KBM-7 (cell line): ENCODE measurements around the gene PAM.

Experiments used
- DNase-seq: peaks from one replicate; pipeline ENCODE4 v3.0.0-alpha.2; 2015
- in situ Hi-C: fragments of 300-500 bp; cut with MboI; formaldehyde crosslinking; loops from 2 replicates; pipeline ENCODE4 v1.14.3; 2020; ENCODE audit warnings: low sequenced_read_pairs, low pct_unique_long_range_greater_than_20kb, mixed read lengths

The PAM gene

GRCh38 chr5:102916109-102916508 is 161.0 kb downstream of the PAM start:
- DNase-seq: no peak
- in situ Hi-C loops: no loop called here

- no peak for DNase-seq
- in situ Hi-C loops: no loop called here
These were observed 164.0 kb downstream of the PAM start for GRCh38 chr5:102918986-102919610.

GRCh38 chr5:102920762-102921161 is 165.7 kb downstream of the PAM start:
- DNase-seq: no peak
- in situ Hi-C loops: no loop called here

DNA sequence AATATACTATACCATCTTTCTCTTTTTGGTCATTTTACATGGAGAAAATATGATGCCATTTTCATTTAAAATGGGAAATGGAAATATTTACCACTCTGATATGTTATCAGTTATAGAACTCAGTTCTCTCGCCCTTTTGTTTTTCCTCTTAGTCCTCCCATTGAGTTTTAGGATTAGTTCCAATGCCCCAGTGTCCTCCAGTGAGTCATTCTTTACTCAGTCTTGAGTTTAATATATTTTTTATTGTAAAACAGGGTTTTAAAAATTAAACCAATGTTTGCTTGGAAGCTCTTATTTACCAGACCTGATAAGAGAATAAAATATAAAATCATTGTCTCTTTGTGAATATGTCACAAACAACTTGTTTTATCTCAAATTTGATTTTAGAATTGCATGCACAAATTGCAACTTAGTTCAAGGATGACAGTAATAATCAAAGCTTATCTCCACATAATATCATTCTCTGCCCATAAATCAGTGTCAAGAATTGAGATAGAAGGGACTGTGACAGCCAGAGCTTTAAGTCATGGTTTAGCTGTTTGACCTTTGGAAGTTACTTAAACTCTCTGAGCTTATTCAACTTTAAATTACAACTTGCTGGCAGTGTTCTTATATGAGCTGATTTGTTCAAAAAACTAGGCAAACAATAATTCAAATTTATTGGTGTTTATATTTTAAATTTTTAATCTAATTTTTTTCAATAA is 166.4 kb downstream of the PAM start:
- DNase-seq: no peak

DNA sequence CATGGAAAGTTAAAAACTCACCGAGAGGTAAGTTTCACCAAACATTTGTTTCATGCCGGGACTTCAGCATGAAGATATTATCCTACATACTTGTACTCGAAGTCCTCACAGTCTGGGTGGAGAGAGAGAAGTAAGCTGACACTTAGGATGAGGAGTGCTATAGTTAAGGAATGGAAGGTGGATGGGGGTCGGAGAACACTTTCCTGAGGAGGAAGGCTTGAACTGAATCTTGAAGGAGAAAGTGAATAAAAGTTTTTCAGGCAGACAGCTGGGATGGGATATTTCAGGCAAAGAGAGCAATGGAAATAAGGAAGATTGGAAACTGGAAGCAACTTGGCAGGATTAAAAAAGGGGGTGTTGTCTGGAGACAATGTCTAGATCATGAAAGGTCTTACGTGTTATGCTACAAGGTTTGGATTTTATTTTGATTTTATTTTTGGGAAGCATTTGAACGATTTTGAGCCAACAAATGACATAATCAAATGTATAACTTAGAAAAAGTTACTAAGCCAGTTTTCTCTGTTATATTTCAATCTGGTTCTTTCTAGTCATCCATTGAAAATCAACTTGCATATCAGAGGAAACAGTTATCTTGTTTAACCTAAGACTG is 167.1 kb downstream of the PAM start:
- no peak for DNase-seq

More for the DNA sequence above, 166.4 kb downstream of the PAM start:
- in situ Hi-C loops: no loop called here

DNA sequence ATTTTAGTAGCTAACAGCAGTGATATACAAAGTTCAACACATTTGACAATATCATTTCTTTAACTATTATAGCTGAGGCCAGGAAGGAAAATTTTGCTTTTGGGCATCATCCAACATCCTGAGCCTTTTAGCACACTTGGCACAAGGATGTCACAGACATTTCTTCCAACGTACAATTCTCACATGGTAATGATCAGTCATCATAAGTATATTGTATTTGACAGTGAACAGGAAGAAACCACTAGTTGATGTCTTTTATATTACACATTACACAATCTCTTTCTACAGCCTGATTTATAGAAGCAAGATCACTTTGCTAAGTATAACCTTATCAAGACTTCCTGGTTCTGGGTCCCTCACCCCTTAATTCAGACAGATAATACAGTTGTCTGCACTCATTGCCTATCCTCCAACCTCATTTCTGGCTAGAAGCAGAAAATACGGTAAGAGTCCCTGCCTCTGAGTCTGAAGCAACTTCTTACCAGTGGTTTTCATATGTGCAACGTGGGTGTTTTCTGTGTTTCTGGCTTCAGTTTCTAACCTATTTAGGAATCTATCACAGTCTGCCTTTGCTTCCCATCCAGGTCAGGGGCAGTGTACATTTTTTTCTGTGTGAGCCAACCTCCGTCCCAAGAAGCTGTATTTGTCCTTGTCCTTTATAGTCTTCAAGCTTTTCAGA is 167.8 kb downstream of the PAM start:
- DNase-seq: no peak
- in situ Hi-C loops: no loop called here

More for the DNA sequence above, 167.1 kb downstream of the PAM start:
- in situ Hi-C loops: no loop called here

DNA sequence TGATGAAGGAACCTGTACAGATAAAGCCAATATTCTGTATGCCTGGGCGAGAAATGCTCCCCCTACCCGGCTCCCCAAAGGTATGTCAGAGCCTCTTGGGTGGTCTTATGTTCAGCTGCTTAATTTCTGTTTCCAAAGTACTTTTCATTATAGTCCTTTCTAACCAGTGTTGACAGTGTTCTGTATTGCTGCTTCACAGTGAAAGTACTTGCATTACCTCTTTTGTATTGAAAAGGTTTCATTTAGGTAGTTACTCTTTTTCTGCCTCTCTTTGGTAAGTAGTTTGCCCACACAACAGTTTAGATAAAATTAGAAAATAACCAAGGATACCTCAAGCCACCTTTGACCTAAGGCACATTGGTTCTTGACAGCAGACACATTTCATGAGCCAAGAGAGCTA is 169.9 kb downstream of the PAM start:
- in situ Hi-C loops: no loop called here

DNA sequence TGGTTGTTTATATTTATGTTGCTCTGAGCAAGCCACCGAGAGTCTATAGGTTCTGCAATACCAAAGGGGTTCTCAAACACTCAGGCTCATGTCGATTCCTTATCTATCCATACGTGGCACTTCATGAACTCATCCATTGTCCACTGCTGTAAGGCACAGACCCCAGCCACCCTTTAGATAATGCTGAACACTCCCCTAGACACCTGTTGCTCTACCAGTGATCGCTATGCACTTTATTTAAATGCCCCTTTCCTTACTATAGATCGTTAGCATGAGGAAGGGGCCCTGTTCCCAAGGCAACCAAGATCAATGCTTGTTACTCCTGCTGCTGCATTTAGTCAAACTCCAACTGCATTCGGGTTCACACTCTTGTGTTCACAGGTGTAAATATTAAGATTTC is 171.9 kb downstream of the PAM start:
- no peak for DNase-seq
- in situ Hi-C loops: no loop called here

More for the DNA sequence above, 169.9 kb downstream of the PAM start:
- DNase-seq: no peak

- in situ Hi-C loops: no loop called here
- DNase-seq: no peak
These were observed 175.1 kb downstream of the PAM start for GRCh38 chr5:102930244-102930643.

- no peak for DNase-seq
- in situ Hi-C loops: no loop called here
These were observed 176.1 kb downstream of the PAM start for GRCh38 chr5:102931085-102931725.

- DNase-seq: no peak
- in situ Hi-C loops: no loop called here
These were observed 177.7 kb downstream of the PAM start for GRCh38 chr5:102932781-102933180.

DNA sequence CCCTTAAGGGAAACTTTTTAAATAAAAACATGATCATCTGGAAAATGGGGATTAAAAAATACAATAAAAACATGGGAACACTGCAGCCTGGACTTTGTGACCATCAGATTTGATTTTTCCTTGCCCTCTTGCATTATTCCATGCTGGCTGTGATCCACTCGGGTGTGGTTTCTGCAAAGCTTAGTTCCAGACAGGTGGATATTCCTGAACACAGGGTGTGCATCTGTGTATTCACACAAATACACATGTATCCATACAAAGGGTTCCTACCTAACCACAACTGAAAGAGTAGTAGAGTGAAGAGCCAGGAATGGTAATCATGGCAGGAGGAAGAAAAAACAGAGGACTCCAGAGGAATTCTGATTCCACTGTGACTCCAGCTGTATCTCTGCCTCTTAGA is 178.2 kb downstream of the PAM start:
- no peak for DNase-seq
- in situ Hi-C loops: no loop called here

- in situ Hi-C loops: no loop called here
- no peak for DNase-seq
These were observed 178.8 kb downstream of the PAM start for GRCh38 chr5:102933721-102934459.

- in situ Hi-C loops: no loop called here
- no peak for DNase-seq
These were observed 182.8 kb downstream of the PAM start for GRCh38 chr5:102937894-102938293.

GRCh38 chr5:102941111-102941510 is 186.0 kb downstream of the PAM start:
- in situ Hi-C loops: no loop called here

GRCh38 chr5:102946414-102946813 is 191.3 kb downstream of the PAM start:
- in situ Hi-C loops: no loop called here
- DNase-seq: no peak

More at GRCh38 chr5:102941111-102941510, 186.0 kb downstream of the PAM start:
- DNase-seq: no peak

- in situ Hi-C loops: no loop called here
- DNase-seq: no peak
These were observed 191.9 kb downstream of the PAM start for GRCh38 chr5:102946971-102947370.

DNA sequence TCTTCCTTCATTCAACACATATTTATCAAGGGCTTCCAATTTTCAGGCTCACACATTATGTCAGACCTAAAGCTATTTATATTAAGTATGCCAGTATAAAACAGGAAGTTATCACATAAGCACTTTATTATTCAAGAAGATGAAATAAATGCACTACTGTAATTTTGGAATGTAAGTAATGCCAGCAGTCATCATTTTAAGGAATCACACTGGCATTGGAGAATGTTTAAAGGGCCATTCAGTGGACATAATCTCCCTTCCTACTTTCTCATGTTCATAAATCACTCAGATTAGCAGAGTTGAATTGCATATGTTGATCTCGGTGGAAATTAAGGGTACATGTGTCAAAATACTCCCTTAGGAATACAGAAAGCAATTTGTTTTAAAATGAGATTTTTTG is 200.4 kb downstream of the PAM start:
- in situ Hi-C loops: no loop called here
- no peak for DNase-seq

GRCh38 chr5:102956599-102956998 is 201.5 kb downstream of the PAM start:
- no peak for DNase-seq
- in situ Hi-C loops: no loop called here
